Neural progenitor cell (in vitro differentiated cells): ENCODE results near the gene ACAN.

Experiments
- CTCF ChIP-seq: fragments of 200-600 bp; sonication (generic); IDR thresholded peaks from 2 replicates; pipeline ENCODE4 v1.5.1; 2017; ENCODE audit warnings: antibody characterized with exemption, mild to moderate bottlenecking
- EZH2 ChIP-seq: fragments of 200-600 bp; sonication (generic); IDR thresholded peaks from 2 replicates; pipeline ENCODE4 v1.6.1; 2017; ENCODE audit warnings: antibody characterized with exemption, mild to moderate bottlenecking, moderate library complexity
- EZH2phosphoT487 ChIP-seq: fragments of 200-600 bp; sonication (generic); IDR thresholded peaks from 2 replicates; pipeline ENCODE4 v1.6.1; 2017; ENCODE audit warnings: antibody characterized with exemption

GRCh38 chr15:88764448-88764847 is 38.8 kb upstream of the ACAN start:
- TF ChIP-seq CTCF (no peak), EZH2 (no peak), EZH2phosphoT487 (no peak)
